ENCODE measurements around the gene RPS19.
"Not testable (repeated sequence)": the region's sequence is repeated elsewhere in the genome, so short reads cannot be mapped to it uniquely, and the experiment has no call there.

RPS19 gene

DNA sequence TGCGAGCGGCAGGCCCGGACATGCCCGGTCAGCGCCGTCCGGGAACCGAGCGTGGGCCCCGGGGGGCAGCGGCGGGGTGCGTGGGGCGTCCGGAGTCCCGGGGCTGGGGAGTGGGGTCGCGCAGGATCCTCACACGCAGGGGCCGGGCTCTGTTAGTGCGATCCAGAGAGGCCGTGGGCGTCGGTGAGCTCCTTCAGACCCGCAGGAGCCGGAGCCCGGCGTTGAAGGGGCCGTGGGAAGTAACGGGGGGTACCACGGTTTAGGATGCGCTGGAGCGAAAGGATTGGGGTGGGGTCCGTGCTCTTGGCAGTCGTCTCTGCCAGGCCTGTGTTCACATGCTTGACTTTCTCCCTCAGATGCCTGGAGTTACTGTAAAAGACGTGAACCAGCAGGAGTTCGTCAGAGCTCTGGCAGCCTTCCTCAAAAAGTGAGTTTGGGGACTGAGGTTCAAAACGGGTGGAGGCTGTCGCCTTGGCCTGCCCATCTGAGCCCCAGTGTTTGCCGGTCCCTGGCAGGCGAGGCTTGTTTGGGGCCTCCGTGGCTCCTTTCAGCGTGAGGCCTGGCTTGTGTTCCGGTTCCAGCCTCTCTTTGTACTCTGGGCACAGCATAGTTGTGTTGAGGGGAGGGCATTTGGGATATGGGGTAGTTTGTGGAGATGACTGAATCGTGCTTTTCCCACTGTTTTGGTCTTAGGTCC is 512 bp downstream of the RPS19 start:
- DNase-seq = peak in 1 of 6 experiments; percentile 78

DNA sequence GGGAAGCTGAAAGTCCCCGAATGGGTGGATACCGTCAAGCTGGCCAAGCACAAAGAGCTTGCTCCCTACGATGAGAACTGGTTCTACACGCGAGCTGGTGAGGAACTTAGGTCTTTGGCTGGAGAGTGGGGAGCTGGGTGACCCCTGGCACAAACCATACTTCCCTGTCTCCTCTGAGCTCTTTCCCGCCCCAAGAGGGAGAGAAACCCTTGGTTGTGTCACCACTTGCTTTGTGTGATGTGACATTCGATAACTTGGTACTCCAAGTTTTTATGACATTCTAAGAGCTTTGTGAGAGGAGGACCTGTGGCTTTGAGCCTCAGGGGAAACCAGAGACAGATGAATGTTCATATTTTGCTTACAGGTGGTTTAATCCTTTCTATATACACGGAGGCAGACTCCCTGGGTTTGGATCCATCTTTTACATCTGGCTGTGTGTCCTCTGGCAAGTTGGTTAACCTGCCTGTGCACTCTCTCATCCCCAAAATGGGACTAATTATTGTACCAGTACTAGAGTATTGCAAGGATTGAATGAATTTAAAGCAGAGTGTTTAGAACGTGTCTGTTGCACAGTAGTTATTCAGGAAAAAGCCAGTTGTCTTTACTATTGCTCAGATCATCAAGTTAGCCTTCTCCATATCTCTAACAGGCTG is 1.2 kb downstream of the RPS19 start:
- DNase-seq = no peak

DNA sequence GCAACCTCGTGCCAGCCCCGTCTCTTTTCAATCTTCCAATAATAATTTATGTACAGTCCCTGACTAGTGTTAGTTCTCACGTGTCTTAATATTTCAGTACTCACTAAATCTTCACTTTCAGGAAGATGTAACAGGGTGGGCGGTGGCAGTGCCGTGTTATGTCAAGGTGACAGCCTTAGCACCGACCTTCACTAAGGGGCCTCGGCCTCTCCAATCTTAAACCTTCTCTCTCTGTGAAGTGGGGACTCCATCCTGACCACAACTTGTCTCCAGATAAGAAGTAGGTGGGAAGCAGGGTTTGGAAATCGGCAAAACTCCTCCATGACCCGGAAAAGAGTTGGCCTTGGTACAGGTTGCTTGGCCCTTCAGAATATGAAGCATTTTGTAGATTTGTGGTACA is 1.8 kb downstream of the RPS19 start:
- no peak for DNase-seq

DNA sequence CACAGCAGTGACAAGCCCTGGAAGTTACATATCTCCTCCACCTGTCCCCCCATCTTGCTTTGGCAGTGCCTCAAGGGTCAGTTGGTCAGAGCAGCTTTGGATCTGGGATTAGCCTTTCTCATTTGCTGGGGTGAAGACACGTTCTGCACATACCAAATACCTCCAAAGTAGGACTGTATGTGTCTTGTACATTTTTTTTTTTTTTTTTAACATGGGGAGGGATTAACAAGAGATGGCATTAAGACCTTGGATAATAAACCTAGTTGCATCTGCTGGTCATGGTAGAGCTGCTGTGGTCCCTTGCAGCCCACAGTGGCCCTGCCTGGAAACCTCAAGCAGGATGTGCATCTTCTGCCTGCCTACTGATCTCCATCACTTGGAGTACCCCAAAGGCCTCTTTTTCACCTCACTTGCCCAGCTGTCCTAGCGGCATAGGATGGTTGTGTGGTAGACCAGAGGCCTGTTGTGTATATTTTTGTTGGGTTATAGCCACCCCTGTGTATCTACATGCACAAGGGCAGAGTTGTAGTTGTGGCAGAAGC is 2.5 kb downstream of the RPS19 start:
- DNase-seq = no peak

DNA sequence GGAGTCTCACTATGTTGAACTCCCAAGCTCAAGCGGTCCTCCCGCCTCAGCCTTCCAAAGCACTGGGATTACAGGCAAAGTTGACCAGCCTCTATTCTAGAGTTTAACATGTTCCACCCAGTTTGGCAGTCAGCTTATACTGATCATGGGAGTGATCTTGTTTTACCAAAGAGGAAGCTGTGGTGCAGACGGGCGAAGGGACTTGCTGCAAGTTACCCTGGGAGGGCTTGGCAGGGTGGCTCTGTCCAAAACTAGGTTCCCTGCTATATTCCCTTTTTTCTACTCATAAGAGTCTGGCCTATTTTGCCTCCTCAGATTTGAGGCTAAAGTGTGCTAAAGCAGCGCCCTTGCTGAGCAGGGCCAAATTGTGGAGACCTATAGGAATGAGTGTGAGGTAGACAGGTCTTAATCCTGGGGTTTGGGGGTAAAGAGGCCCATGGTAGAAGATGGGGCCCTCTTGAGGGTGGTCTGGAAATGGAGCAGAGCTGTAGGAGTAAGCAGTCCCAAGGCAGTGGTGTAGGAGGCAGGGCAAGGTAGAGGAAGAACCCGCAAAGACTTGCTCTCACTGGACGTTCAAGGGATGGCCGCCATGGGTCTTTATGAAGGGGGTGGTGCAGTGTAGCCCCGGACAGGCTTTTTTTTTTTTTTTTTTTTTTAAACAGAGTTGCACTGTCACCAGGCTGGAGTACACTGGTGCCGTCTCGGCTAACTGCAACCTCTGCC is 3.3 kb downstream of the RPS19 start:
- DNase-seq = no peak

DNA sequence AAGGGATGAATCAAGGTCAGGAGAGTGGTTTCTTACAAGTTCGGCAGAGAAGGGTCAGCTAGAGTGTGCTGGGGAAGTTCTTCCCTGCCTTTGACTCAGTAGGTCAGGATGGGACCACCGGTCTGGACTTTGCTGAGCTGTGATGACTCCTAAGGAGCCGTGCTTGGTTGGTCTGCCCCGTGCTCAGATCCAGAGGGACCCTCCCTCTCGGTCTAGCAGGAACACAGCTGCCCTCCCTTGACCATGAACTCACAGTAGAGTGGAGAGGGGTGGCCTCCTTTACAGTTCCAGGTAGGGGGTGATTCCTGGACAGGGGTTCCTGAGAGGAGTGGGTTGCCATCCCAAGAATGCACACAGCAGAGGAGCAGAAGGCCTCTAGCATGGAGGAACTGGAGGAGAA is 4.3 kb downstream of the RPS19 start:
- DNase-seq = no peak

DNA sequence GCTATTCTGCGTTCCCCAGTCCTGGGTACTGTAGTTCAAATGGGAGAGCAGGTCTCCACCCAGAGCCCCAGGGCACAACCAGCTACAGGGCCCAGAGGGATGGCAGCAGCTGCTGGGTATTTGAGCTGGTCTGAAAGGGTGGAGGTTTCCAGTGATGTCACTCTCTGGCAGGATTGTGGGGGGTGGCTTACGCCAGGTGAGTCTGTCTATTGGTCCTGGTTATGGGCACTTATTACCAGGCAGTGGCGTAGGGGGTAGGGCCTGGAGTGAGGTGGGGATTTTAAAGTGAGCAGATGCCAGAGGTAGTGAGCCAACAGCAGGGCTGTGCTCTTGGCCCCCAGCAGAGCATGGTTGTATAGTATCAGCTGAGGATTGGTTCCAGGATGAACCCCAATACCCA is 6.2 kb downstream of the RPS19 start:
- no peak for DNase-seq

DNA sequence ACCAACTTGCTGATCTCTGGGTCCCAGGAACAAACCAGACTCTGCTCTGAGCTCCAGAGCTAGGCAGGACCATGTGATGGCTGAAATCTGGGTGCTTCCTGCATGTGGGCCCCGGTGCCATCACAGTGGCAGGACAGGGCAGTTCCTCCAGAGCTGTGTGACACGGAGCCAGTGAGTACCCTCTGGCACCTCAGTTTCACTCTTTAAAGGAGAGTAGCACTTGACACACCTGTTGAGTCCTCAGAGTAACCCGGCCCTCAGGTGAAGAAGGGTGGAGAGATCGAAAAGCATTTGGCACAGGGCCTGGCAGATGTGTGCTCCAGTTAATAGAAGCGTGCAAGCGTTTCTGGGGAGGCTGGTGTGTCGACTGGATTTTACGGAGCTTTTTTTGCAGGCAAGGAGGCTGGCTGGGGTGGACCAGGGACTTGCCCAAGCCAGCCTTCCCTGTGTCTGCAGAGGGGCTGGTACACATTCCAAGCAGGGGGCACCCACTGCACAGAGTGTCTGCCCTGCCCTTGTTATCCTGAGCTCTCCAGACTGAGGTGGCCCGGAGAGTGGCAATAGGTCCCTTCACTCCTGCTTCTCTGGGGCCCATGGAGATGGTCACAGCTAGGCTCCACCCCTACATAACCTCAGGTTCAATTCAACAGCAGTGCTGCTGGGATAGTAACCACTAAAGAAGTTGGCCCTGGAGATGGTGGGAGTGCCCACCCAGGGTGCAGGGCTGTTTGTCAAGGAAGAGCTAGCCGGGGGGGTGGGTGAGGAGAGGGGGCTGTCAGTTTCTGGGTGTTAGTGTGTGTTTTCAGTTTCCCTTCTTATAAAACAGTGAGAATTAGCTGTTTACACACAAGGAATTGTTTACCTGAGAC is 8.3 kb downstream of the RPS19 start:
- DNase-seq = no peak

DNA sequence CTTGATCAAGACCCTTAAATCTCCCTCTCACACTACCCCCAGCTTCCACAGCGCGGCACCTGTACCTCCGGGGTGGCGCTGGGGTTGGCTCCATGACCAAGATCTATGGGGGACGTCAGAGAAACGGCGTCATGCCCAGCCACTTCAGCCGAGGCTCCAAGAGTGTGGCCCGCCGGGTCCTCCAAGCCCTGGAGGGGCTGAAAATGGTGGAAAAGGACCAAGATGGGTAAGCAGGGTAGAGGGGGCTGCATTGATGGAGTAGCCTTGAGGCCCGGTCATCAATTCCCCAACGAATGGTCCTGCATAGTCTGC is 8.9 kb downstream of the RPS19 start:
- no peak for DNase-seq

DNA sequence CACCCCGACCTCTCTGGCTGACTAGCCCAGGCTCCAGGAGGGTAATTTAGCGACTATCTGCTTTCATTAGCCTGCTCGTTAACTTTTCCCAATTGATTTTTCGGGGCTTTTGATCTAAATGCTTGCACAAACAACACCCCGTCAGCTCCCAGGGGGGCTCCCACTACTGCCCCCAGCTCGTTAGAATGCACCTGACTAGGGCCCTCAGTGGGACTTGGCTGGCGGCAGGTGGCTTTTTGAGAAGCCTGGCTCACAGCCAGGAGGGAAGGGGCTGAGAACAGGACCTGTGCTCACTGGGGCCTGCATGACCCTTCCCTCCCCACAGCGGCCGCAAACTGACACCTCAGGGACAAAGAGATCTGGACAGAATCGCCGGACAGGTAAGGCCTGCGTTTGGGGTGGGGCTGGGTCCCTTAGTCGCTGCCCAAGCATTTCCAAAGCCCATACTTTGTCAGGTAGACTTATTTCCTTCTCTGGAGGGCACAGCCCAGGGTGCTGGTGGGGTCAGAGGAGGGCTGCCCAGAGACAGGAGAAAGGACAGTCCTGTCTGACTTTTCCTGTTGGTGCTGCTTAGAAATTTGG is 9.4 kb downstream of the RPS19 start:
- no peak for DNase-seq

DNA sequence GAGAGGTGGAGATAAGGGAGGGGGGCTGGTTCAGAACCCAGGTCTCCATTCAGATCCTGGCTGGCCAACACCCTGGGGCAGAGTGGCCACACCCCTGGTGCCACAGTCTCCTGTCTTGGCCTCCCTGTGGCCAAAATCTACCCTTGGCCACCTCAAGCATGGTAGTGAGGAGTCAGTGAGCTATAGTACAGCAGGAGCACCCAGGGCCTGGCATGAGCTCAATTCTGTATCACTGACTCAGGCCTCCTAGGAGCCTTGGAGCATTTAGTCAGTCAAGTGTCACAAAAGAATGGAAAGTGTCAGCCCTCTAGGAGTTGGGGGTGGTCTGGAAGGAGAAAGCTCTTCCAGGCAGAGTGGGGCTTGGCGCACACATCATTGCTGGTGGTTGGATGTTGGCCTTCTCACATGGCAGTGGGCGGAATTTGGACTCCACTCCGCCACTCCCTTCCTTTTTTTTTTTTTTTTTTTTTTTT is 10.4 kb downstream of the RPS19 start:
- no peak for DNase-seq

DNA sequence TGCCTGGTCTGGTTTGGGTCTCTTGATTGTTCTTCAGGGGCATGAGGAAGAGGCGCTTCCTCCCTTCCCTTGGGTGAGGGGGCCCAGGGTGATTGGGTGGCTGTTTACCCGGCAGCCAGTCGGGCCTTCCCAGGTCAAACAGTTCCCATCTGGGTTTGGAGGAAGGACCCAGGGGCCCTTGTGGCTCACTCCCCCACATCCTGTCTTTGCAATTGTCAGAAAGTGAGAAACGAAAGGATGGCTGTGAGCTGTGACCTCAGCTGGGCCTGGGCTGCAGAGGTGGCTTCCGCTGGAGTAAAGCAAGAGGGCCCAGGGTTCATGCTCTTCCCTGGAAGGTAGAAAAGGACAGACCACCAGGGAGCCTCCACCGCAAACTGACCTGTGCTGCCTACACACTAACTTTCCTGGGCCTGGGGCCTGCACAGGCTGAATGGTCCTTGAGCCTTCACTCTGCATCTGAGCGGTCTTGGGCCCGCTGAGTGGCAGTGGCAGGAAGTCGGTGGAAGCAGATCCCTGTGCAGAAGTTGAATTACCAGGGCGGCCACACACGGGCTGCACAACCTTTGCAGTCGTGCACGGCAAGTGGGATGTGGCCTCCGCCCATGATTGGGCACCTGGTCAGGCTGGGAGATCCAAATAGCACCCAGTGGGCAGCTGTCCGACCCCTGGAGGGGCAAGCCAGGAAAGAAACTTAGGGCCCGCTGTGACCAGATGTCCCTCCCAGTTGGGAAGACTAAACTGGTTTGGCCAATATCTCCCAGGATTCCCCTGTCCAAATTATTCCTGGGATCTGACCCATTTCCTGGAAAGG is 11.7 kb downstream of the RPS19 start:
- peak; percentile 13 to 72 (median 62) for DNase-seq

DNA sequence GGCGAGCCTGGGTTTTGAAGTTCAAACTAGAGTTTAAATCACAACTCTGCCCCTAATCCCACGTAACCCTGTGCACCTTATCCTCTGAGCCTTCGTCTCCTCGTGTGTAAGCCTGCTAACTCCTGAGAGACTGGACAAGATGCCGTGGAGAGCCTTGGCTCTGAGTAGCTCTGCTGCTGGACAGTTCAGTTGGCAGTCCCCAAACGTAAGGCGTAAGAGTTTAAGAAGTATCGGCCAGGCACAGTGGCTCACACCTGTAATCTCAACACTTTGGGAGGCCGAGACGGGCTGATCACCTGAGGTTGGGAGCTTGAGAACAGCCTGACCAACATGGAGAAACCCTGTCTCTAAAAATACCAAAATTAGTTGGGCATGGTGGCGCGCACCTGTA is 12.3 kb downstream of the RPS19 start:
- no peak for DNase-seq

DNA sequence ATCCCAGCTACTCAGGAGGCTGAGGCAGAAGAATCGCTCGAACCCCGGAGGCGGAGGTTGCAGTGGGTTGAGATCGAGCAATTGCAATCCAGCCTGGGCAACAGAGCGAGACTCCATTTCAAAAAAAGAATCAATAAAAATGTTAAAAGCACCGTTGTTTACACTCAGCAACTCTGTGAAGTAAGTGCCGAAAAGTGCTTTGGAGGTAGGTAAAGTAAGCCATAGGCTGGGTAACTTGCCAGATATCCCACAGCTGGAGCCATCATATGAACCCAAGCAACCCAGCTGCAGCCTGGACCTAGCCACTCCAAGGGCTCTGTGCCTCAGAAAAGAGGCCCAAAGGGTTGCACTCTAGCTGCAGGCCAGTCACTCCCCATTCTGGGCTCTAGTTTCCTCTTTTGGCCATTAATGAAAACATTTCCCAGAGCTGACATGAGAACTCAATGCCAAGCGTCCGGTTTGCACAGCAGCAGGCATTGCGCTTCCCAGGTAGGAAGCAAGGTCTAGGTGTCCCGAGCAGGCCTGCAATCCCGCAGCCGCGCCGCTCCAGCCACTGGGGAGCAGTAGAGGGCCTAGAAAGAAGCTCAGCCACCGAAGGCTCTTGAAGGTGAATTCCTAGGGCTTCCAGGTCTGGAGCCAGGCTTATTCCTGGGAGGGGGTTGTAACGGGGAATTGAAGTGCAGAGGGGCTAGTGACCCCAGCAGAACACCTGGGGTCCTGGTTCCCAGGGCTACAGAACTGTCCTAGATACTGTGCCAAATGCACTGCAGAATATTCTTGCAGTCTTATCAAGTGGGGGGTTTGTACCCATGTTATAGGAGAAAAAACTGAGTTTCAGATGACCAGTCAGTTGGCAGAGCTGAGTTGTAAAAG is 13.0 kb downstream of the RPS19 start:
- peak; percentile 23 to 69 (median 64) for DNase-seq

DNA sequence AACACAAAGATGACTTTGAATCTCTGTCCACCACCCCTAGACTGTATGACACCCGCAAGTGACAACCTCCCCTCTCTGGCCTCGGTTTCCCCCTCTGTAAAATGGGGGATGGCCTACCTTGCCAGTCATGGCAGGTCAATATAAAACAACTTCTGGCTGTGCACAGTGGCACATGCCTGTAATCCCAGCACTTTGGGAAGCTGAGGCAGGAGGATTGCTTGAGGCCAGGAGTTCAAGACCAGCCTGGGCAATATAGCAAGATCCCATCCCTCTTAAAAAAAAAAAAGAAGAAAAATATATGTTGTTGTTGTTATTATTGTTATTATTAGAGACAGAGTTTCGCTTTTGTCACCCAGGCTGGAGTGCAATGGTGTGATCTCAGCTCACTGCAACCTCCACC is 15.9 kb downstream of the RPS19 start:
- not testable (repeated sequence) for DNase-seq

DNA sequence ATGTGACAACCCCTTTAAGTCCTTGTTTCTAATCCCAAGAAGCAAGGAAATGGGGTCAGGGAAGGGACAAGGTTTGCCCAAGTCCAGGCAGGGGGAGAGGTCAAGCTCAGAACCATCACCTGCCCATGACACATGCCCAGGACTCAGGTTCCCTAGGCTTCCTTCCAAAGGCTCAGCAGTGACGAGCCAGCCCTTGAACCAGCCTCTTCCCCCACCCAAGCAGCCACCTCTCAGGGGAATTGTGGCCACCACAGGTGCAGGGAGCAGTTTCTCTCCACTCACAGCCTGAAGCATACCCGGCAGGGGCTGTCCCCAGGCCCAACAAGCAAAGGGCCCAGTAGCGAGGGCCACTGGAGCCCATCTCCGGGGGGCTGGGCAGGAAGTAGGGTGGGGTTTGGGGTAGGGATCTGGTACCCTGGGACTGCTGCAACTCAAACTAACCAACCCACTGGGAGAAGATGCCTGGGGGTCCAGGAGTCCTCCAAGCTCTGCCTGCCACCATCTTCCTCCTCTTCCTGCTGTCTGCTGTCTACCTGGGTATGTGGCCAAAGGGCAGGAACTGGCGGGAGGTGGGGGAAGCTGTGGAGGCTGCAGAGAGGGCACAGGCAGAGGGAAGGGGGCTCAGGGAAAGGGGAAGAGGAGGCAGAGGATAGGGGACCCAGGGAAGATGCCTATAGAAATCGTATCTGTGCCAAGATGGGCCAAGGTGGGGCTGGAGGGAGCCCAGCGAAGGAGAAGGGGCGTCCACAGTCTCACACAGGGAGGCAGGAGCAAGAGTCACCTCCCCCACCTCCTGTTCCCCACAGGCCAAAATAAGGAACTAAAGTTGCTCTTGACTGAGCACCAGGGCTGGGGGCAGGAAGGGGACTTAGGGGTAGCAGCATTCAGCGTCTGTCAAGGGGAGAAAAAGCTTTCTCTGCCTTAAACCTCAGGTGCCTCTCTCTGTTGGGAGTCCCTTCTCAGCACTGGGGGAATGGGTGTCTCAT is 17.1 kb downstream of the RPS19 start, which contains the start of gene CD79A:
Gene CD79A, plus strand, starts transcription at position 433 of the 986 bp plus-strand sequence. Its CDS starts 26 bp downstream, at position 459.
- DNase-seq = peak in 2 of 6 experiments; percentile 18 to 20

DNA sequence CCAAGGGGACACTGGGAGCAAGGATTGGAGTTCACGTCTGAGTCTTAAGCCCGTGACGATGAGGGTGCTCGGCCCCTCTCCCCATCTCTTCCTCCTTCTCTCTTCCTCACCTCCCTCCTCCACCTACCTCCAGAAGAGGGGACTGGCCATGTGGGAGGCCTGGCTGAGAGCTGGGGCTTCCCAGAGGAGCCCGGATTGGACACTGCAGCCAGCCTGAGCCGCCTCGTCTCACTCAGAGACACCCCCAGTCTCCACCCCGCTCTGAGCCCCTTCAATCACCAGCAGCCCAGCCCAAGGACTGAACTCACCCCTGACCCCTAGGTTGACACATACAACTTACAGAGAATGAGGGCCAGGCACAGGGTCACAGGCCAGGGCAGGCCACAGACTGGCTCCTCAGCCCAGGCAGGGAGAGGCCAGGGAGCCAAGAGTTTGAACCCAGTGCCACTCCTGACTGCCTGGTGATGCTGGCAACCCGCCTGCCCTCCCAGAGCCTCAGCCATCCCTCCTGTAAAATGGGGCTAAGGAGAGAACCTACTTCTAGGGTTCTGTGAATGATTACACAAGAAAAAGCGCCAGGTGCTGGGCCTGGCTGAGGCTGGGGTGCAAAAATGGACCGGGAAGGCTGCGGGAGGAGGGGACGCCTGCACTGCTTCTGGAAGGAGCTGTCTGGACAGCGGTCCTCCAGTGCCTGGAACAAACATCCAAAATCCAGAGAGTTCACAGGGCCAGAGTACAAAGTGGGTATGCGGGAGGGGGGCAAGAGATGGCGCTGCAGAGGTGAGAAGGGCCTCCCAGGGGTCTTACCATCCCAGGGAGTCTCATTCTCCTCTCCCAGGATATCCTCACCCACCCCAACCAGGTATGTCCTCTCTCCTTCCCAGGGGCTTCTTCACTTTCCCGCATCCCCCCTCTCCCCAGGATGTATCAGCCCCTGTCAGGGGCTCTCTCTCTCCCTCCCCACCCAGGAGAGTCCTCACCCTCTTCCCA is 18.2 kb downstream of the RPS19 start:
- DNase-seq = no peak

DNA sequence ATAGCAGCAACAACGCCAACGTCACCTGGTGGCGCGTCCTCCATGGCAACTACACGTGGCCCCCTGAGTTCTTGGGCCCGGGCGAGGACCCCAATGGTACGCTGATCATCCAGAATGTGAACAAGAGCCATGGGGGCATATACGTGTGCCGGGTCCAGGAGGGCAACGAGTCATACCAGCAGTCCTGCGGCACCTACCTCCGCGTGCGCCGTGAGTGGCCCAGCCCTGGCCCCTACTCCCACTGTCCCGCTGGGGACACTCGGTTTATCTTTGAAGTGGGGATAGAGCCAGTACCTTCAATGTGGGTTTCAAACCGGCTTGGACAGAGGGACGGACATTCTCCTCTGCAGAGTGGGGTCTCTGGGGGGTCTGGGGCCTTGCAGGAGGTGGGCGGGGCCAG is 19.0 kb downstream of the RPS19 start:
- no peak for DNase-seq

All from stimulated activated naive CD4-positive, alpha-beta T cell (primary cell).